Measurements from ENCODE around the gene AGAP1.

Gene AGAP1

GRCh38 chr2:236160366-236161081, 666.7 kb downstream of the AGAP1 start:
- DNase-seq = no peak

- peak; percentile 14 for DNase-seq
Observed at GRCh38 chr2:236161082-236161462, 667.2 kb downstream of the AGAP1 start.

GRCh38 chr2:236161531-236161930, 667.7 kb downstream of the AGAP1 start:
- no peak for DNase-seq

GRCh38 chr2:236162031-236162845, 668.4 kb downstream of the AGAP1 start:
- no peak for DNase-seq

GRCh38 chr2:236162882-236163470, 669.1 kb downstream of the AGAP1 start:
- no peak for DNase-seq

GRCh38 chr2:236163471-236164200, 669.8 kb downstream of the AGAP1 start:
- DNase-seq = no peak

GRCh38 chr2:236164201-236164924, 670.5 kb downstream of the AGAP1 start:
- no peak for DNase-seq

- no peak for DNase-seq
Observed at GRCh38 chr2:236164925-236165841, 671.3 kb downstream of the AGAP1 start.

- no peak for DNase-seq
Observed at GRCh38 chr2:236165842-236166795, 672.3 kb downstream of the AGAP1 start.

- DNase-seq = no peak
Observed at GRCh38 chr2:236166796-236167296, 673.0 kb downstream of the AGAP1 start.

GRCh38 chr2:236167297-236168109, 673.7 kb downstream of the AGAP1 start:
- peak; percentile 26 for DNase-seq

- DNase-seq = peak; percentile 73
Observed at GRCh38 chr2:236168110-236169080, 674.6 kb downstream of the AGAP1 start, which contains the start of gene GBX2. GBX2 (minus strand) TSS chr2:236168386; CDS start chr2:236167971, 415 bp downstream.

- no peak for DNase-seq
Observed at GRCh38 chr2:236169151-236169721, 675.4 kb downstream of the AGAP1 start.

GRCh38 chr2:236169741-236170589, 676.1 kb downstream of the AGAP1 start:
- no peak for DNase-seq

GRCh38 chr2:236170590-236171165, 676.8 kb downstream of the AGAP1 start:
- no peak for DNase-seq

- DNase-seq = no peak
Observed at GRCh38 chr2:236171181-236171679, 677.4 kb downstream of the AGAP1 start.
